ENCODE data around the gene APCDD1. TPM values are rescaled to one million over a fixed set of nuclear protein-coding genes. Genes with fewer than 3 reads are reported as not detected.

The APCDD1 gene
- total and polyA plus RNA-seq, 2 of the 8 experiments (the other 6 are each of a cell fraction or from before 2014, with no cell fraction given), result 2.6 to 3.6 TPM

GRCh38 chr18:10514601-10515000 is 60.2 kb downstream of the APCDD1 start (continued):
- TF ChIP-seq CHD7 (IDR thresholded peaks at IDR 0.05; ENCODE audit: insufficient replicate concordance, low read length) (no peak), SIN3A (conservative IDR thresholded peaks at IDR 0.05 in 1 of 2, IDR thresholded peaks at IDR 0.05 in 1 of 2; ENCODE audit: low read depth in 1 of 2, low read length in 2 of 2) (no peak), FOSL1 (IDR thresholded peaks at IDR 0.05; ENCODE audit: insufficient read depth, low read depth, low read length) (no peak), CBX5 (IDR thresholded peaks at IDR 0.05; ENCODE audit: low read depth, low read length) (no peak)

Data from H1 (cell line).